Astrocyte (in vitro differentiated cells and primary cell): ENCODE measurements around the gene RPL34.

Experiments
- CTCF ChIP-seq: IDR thresholded peaks from 2 replicates; pipeline ENCODE4 v1.5.1; 2011; ENCODE audit warnings: low read depth, mild to moderate bottlenecking, inconsistent platforms, low read length, moderate library complexity; ENCODE audit not compliant: insufficient read depth
- EZH2 ChIP-seq: IDR thresholded peaks from 2 replicates; pipeline ENCODE4 v1.6.1; 2012; ENCODE audit warnings: mild to moderate bottlenecking, low read length, inconsistent platforms; ENCODE audit not compliant: insufficient read depth

GRCh38 chr4:108620101-108620932 is at the start of gene RPL34:
- TF ChIP-seq CTCF (no peak), EZH2 (no peak)
